ENCODE measurements around the gene SPINK7.

- TF ChIP-seq EZH2phosphoT487 (IDR thresholded peaks at IDR 0.05; ENCODE audit: low read depth) (no peak), CTCF (IDR thresholded peaks at IDR 0.05; ENCODE audit: low read depth, low read length) (no peak)
Observed at GRCh38 chr5:148267962-148268361, 44.3 kb upstream of the SPINK7 start.
